Lower leg skin (tissue), 3 donors: ENCODE results near the gene EYA2.

Experiments used
- POLR2A ChIP-seq, 2 donors: fragments of 450-650 bp; IDR thresholded peaks; one replicate each; pipeline ENCODE4 v1.6.1; 2016 to 2017; ENCODE audit warnings: antibody characterized with exemption in 2 of 2, mild to moderate bottlenecking in 1 of 2, moderate library complexity in 1 of 2
- TF ChIP-seq, protein P1 (sequence below), 3 donors: fragments of 450-650 bp; IDR thresholded peaks; one replicate each; pipeline ENCODE4 v1.5.1; 2016; ENCODE audit warnings: antibody characterized with exemption in 3 of 3, mild to moderate bottlenecking in 3 of 3, moderate library complexity in 2 of 3

DNA sequence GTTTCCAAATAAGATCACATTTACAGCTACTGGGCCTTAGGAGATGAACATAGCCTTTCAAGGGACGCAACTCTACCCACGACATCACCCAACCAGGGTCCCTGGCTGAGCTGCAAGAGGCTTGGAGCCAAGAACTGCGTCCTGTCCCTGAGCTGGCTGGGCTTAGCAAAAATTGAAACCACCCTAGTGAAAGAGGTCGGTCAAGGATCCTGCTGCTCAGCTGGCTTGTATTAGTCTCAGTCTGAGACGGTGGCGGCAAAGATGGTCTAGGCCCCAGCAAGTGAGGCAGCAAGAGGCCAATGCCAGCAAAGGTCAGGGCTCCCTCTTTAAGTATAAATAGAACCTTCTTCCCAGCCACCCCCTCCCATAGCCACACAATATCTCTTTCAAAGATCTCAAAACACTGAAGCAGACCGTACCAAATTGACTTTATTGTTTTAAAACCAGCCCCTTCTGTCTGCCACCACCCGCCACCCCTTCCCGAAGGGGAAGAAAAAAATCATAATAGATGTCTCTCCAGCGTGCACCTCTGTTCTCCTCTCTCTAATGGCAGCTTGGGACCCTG is 140.5 kb downstream of the EYA2 start:
- TF ChIP-seq, protein P1, sequence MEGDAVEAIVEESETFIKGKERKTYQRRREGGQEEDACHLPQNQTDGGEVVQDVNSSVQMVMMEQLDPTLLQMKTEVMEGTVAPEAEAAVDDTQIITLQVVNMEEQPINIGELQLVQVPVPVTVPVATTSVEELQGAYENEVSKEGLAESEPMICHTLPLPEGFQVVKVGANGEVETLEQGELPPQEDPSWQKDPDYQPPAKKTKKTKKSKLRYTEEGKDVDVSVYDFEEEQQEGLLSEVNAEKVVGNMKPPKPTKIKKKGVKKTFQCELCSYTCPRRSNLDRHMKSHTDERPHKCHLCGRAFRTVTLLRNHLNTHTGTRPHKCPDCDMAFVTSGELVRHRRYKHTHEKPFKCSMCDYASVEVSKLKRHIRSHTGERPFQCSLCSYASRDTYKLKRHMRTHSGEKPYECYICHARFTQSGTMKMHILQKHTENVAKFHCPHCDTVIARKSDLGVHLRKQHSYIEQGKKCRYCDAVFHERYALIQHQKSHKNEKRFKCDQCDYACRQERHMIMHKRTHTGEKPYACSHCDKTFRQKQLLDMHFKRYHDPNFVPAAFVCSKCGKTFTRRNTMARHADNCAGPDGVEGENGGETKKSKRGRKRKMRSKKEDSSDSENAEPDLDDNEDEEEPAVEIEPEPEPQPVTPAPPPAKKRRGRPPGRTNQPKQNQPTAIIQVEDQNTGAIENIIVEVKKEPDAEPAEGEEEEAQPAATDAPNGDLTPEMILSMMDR (IDR thresholded peaks at IDR 0.05): no peak
- TF ChIP-seq POLR2A (IDR thresholded peaks at IDR 0.05): no peak
